Trophoblast cell (in vitro differentiated cells and primary cell): ENCODE results near the gene CABCOCO1.

Source experiments
- DNase-seq, 2 donors: peaks; one replicate each; pipeline ENCODE4 v3.0.0-alpha.2; 2016
- H2AFZ ChIP-seq: 2 replicates; pipeline ENCODE4 v1.6.1; 2013; ENCODE audit warnings: low read length, moderate library complexity, mild to moderate bottlenecking; ENCODE audit not compliant: insufficient read depth, poor library complexity
- H2AK5ac ChIP-seq: 2 replicates; pipeline ENCODE4 v1.6.1; 2013; ENCODE audit warnings: mild to moderate bottlenecking, low read length
- H2BK120ac ChIP-seq: 2 replicates; pipeline ENCODE4 v1.6.1; 2013; ENCODE audit warnings: low read length, mild to moderate bottlenecking, moderate library complexity; ENCODE audit not compliant: insufficient read depth, poor library complexity
- H2BK12ac ChIP-seq: 2 replicates; pipeline ENCODE4 v1.6.1; 2013; ENCODE audit warnings: mild to moderate bottlenecking, low read length, moderate library complexity
- H2BK5ac ChIP-seq: 2 replicates; pipeline ENCODE4 v1.6.1; 2013; ENCODE audit warnings: low read length, low read depth, moderate library complexity, mild to moderate bottlenecking; ENCODE audit not compliant: poor library complexity
- H3K14ac ChIP-seq: 2 replicates; pipeline ENCODE4 v1.6.1; 2013; ENCODE audit warnings: mild to moderate bottlenecking, low read length
- H3K18ac ChIP-seq: 2 replicates; pipeline ENCODE4 v1.6.1; 2013; ENCODE audit warnings: mild to moderate bottlenecking, low read length
- H3K23ac ChIP-seq: 2 replicates; pipeline ENCODE4 v1.6.1; 2013; ENCODE audit warnings: low read length
- H3K27ac ChIP-seq: 2 replicates; pipeline ENCODE4 v1.5.1; 2013; ENCODE audit warnings: low read depth, mild to moderate bottlenecking, inconsistent platforms, low read length, moderate library complexity
- H3K27me3 ChIP-seq: 2 replicates; pipeline ENCODE4 v1.6.1; 2013; ENCODE audit warnings: inconsistent platforms, mild to moderate bottlenecking, low read length, moderate library complexity; ENCODE audit not compliant: insufficient read depth
- H3K36me3 ChIP-seq, 2 experiments: 1 replicate in 1 of 2; 2 replicates in 1 of 2; pipeline ENCODE4 v1.6.1; 2013; ENCODE audit warnings: low read length in 2 of 2, mild to moderate bottlenecking in 2 of 2, moderate library complexity in 1 of 2; ENCODE audit not compliant: insufficient read depth in 2 of 2, control insufficient read depth in 1 of 2
- H3K4ac ChIP-seq: 2 replicates; pipeline ENCODE4 v1.6.1; 2013; ENCODE audit warnings: low read depth, mild to moderate bottlenecking, low read length, moderate library complexity
- H3K4me1 ChIP-seq, 2 experiments: 1 replicate in 1 of 2; 2 replicates in 1 of 2; pipeline ENCODE4 v1.6.1; 2013; ENCODE audit warnings: low read length in 2 of 2, mild to moderate bottlenecking in 2 of 2, moderate library complexity in 1 of 2; ENCODE audit not compliant: insufficient read depth in 2 of 2, control insufficient read depth in 1 of 2
- H3K4me2 ChIP-seq: 2 replicates; pipeline ENCODE4 v1.6.1; 2013; ENCODE audit warnings: inconsistent platforms, mild to moderate bottlenecking, low read length, moderate library complexity
- H3K4me3 ChIP-seq: 2 replicates; pipeline ENCODE4 v1.5.1; 2013; ENCODE audit warnings: mild to moderate bottlenecking, low read depth, low read length, inconsistent platforms
- H3K79me1 ChIP-seq: one replicate; pipeline ENCODE4 v1.6.1; 2013; ENCODE audit warnings: low read length
- H3K79me2 ChIP-seq: 2 replicates; pipeline ENCODE4 v1.6.1; 2013; ENCODE audit warnings: low read length, mild to moderate bottlenecking; ENCODE audit not compliant: control insufficient read depth, insufficient read depth, poor library complexity
- H3K9ac ChIP-seq: 2 replicates; pipeline ENCODE4 v1.6.1; 2013; ENCODE audit warnings: mild to moderate bottlenecking, low read length
- H3K9me3 ChIP-seq: 2 replicates; pipeline ENCODE4 v1.6.1; 2013; ENCODE audit warnings: low read depth, mild to moderate bottlenecking, control low read depth, inconsistent platforms, low read length; ENCODE audit not compliant: insufficient read depth
- H4K12ac ChIP-seq: 2 replicates; pipeline ENCODE4 v1.6.1; 2013; ENCODE audit warnings: low read depth, mild to moderate bottlenecking, low read length, moderate library complexity
- H4K8ac ChIP-seq: 2 replicates; pipeline ENCODE4 v1.6.1; 2013; ENCODE audit warnings: low read depth, mild to moderate bottlenecking, low read length, moderate library complexity
- H4K91ac ChIP-seq: one replicate; pipeline ENCODE4 v1.6.1; 2013; ENCODE audit warnings: low read depth, mild to moderate bottlenecking, low read length, moderate library complexity
- WGBS: extraction: QIAGEN DNeasy Blood & Tissue Kit; methylation state at CpG from one replicate; pipeline ENCODE4 v1.1.7; 2013; ENCODE audit warnings: missing lambda C conversion rate; ENCODE audit not compliant: insufficient read length, insufficient coverage; ENCODE audit errors: extremely low coverage; 5-methylcytosine and 5-hydroxymethylcytosine counted together

CABCOCO1 gene

GRCh38 chr10:61634746-61635145 lies 28.0 kb upstream of the CABCOCO1 start:
- Histone ChIP-seq H3K4me3 (no peak overlapping the region), H3K9me3 (no peaks in the 10 kb centered on the region), H3K9ac (no peak overlapping the region), H3K4ac (no peak overlapping the region), H3K4me2 (no peak overlapping the region), H2BK12ac (no peak overlapping the region), H2BK120ac (no peak overlapping the region), H2AFZ (no peak overlapping the region), H3K27me3 (no peaks in the 10 kb centered on the region), H2BK5ac (no peak overlapping the region), H4K12ac (no peak overlapping the region), H4K8ac (no peak overlapping the region), H4K91ac (no peak overlapping the region), H3K36me3 (no peaks in the 10 kb centered on the region), H3K23ac (no peak overlapping the region), H3K27ac (no peak overlapping the region), H2AK5ac (no peak overlapping the region), H3K14ac (no peak overlapping the region), H3K79me2 (no peaks in the 10 kb centered on the region), H3K18ac (no peak overlapping the region), H3K79me1 (no peaks in the 10 kb centered on the region), H3K4me1 (no peaks in the 10 kb centered on the region)
- WGBS, result no CpG with 5 or more reads among the region's 1 CpG
- DNase-seq, result no peak

DNA sequence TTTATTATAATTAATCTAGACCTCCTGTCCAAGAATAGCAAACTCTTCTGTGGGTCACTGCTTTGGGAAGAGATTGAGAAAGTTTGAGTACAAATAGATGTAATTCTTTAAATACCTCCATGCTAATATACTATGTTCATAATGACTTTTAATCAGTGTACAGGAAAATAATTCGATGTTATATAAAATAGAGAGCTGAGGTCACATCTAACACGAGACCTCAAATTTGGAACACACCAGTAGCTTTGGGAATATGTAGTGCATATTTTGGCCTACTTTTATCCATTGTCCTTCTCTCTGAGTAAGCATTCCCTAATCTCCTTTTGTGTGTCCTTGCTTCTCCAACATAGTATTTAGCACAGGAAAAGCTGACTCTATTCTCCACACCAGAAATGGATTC lies 27.3 kb upstream of the CABCOCO1 start:
- Histone ChIP-seq H2BK5ac (no peak overlapping the region), H3K4me2 (no peak overlapping the region), H3K27me3 (no peaks in the 10 kb centered on the region), H3K23ac (no peak overlapping the region), H4K8ac (no peak overlapping the region), H3K4ac (no peak overlapping the region), H2AK5ac (no peak overlapping the region), H4K12ac (no peak overlapping the region), H3K36me3 (no peaks in the 10 kb centered on the region), H3K9ac (no peak overlapping the region), H3K18ac (no peak overlapping the region), H2AFZ (no peak overlapping the region), H3K79me2 (no peaks in the 10 kb centered on the region), H3K4me1 (no peaks in the 10 kb centered on the region), H3K4me3 (no peak overlapping the region), H4K91ac (no peak overlapping the region), H2BK120ac (no peak overlapping the region), H3K14ac (no peak overlapping the region), H2BK12ac (no peak overlapping the region), H3K79me1 (no peaks in the 10 kb centered on the region), H3K9me3 (no peaks in the 10 kb centered on the region), H3K27ac (no peak overlapping the region)
- DNase-seq, result no peak
- WGBS, result no CpG with 5 or more reads among the region's 2 CpGs

GRCh38 chr10:61635932-61636331 lies 26.8 kb upstream of the CABCOCO1 start:
- Histone ChIP-seq H3K4me1 (no peaks in the 10 kb centered on the region), H3K36me3 (no peaks in the 10 kb centered on the region), H3K4me3 (no peak overlapping the region), H3K14ac (no peak overlapping the region), H3K27me3 (no peaks in the 10 kb centered on the region), H3K27ac (no peak overlapping the region), H3K4ac (no peak overlapping the region), H3K9me3 (no peaks in the 10 kb centered on the region), H4K8ac (no peak overlapping the region), H3K79me2 (no peaks in the 10 kb centered on the region), H3K18ac (no peak overlapping the region), H3K23ac (no peak overlapping the region), H4K91ac (no peak overlapping the region), H2BK120ac (no peak overlapping the region), H3K79me1 (no peaks in the 10 kb centered on the region), H3K4me2 (no peak overlapping the region), H4K12ac (no peak overlapping the region), H3K9ac (no peak overlapping the region), H2AK5ac (no peak overlapping the region), H2AFZ (no peak overlapping the region), H2BK5ac (no peak overlapping the region), H2BK12ac (no peak overlapping the region)
- DNase-seq, result no peak

- Histone ChIP-seq H3K79me2 (no peaks in the 10 kb centered on the region), H3K4me2 (no peak overlapping the region), H3K27ac (no peak overlapping the region), H3K23ac (no peak overlapping the region), H3K27me3 (no peaks in the 10 kb centered on the region), H3K4ac (no peak overlapping the region), H4K91ac (no peak overlapping the region), H2BK12ac (no peak overlapping the region), H4K8ac (no peak overlapping the region), H3K14ac (no peak overlapping the region), H2BK5ac (no peak overlapping the region), H3K18ac (no peak overlapping the region), H3K4me3 (no peak overlapping the region), H3K36me3 (no peaks in the 10 kb centered on the region), H2BK120ac (no peak overlapping the region), H3K4me1 (no peaks in the 10 kb centered on the region), H3K9me3 (no peaks in the 10 kb centered on the region), H3K9ac (no peak overlapping the region), H2AK5ac (no peak overlapping the region), H2AFZ (no peak overlapping the region), H4K12ac (no peak overlapping the region), H3K79me1 (no peaks in the 10 kb centered on the region)
- WGBS, result no CpG with 5 or more reads among the region's 4 CpGs
- no peak for DNase-seq
These were observed 22.8 kb upstream of the CABCOCO1 start for GRCh38 chr10:61639952-61640351.

DNA sequence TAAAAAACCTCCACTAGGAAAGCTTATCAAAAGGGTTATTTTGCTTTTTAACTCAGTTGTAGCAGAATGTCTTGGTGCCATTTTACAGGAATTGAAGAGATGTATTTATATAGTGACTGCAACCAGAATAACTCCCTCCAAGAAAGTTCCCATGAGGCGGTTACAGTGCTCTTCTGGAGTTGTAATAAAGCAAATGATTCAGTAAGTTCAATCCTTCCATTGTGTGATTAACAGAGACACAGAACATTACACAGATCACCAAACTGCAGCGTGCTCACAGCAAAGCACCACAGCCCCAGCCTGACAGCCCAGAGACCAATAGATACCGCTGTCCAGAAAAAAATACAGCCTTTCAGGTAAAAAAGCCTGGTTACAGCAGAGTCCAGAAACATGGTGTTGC lies 21.9 kb upstream of the CABCOCO1 start:
- Histone ChIP-seq H3K4me3 (no peak overlapping the region), H2AK5ac (no peak overlapping the region), H3K4me2 (no peak overlapping the region), H4K12ac (no peak overlapping the region), H3K36me3 (no peaks in the 10 kb centered on the region), H2BK120ac (no peak overlapping the region), H3K27me3 (no peaks in the 10 kb centered on the region), H3K9ac (no peak overlapping the region), H3K79me2 (no peaks in the 10 kb centered on the region), H2AFZ (no peak overlapping the region), H2BK5ac (no peak overlapping the region), H3K14ac (no peak overlapping the region), H2BK12ac (no peak overlapping the region), H3K4ac (no peak overlapping the region), H3K4me1 (no peaks in the 10 kb centered on the region), H3K18ac (no peak overlapping the region), H3K9me3 (no peaks in the 10 kb centered on the region), H4K8ac (no peak overlapping the region), H4K91ac (no peak overlapping the region), H3K79me1 (no peaks in the 10 kb centered on the region), H3K23ac (no peak overlapping the region), H3K27ac (no peak overlapping the region)
- no peak for DNase-seq
- WGBS, result no CpG with 5 or more reads among the region's 3 CpGs
